Thyroid gland (tissue), 4 donors: Measurements from ENCODE around the gene LTA4H.

Source experiments
- POLR2A ChIP-seq, 2 donors: fragments of 450-650 bp; IDR thresholded peaks; one replicate each; pipeline ENCODE4 v1.6.1; 2017; ENCODE audit warnings: antibody characterized with exemption in 2 of 2, mild to moderate bottlenecking in 2 of 2, moderate library complexity in 1 of 2
- TF ChIP-seq, protein P1 (sequence below), 6 experiments: fragments of 200-600 bp in 3 of 6; fragments of 450-650 bp in 3 of 6; sonication (generic) in 3 of 6; IDR thresholded peaks; one replicate each; pipeline ENCODE4 v1.5.1; 2016 to 2019; ENCODE audit warnings: antibody characterized with exemption in 6 of 6, mild to moderate bottlenecking in 2 of 6, inconsistent platforms in 1 of 6, moderate library complexity in 1 of 6

- TF ChIP-seq, protein P1, sequence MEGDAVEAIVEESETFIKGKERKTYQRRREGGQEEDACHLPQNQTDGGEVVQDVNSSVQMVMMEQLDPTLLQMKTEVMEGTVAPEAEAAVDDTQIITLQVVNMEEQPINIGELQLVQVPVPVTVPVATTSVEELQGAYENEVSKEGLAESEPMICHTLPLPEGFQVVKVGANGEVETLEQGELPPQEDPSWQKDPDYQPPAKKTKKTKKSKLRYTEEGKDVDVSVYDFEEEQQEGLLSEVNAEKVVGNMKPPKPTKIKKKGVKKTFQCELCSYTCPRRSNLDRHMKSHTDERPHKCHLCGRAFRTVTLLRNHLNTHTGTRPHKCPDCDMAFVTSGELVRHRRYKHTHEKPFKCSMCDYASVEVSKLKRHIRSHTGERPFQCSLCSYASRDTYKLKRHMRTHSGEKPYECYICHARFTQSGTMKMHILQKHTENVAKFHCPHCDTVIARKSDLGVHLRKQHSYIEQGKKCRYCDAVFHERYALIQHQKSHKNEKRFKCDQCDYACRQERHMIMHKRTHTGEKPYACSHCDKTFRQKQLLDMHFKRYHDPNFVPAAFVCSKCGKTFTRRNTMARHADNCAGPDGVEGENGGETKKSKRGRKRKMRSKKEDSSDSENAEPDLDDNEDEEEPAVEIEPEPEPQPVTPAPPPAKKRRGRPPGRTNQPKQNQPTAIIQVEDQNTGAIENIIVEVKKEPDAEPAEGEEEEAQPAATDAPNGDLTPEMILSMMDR (IDR thresholded peaks at IDR 0.05) = no peak
- no peak for TF ChIP-seq POLR2A (IDR thresholded peaks at IDR 0.05)
These were observed 64.5 kb downstream of the LTA4H start for GRCh38 chr12:95970905-95971304.
